ENCODE data around the gene SLC37A2. TPM values are rescaled to one million over a fixed set of nuclear protein-coding genes. Genes with fewer than 3 reads are reported as not detected.

Gene SLC37A2
- total and polyA plus RNA-seq, 8 donors = 2.2 to 42.5 (median 3.2) TPM

GRCh38 chr11:125073616-125074483, 10.7 kb downstream of the SLC37A2 start:
- peaks cover 0 to 32% of the 10 kb centered on the region in 2 donors for H3K4me1 ChIP-seq
- intact Hi-C loops (cut with DNase I) = no loop called here
- H3K9me3 ChIP-seq = no peaks in the 10 kb centered on the region
- DNase-seq (peak in 1 of 4 donors; percentile 33), ATAC-seq (no peak)
- H3K27me3 ChIP-seq = peaks cover 0 to 3% of the 10 kb centered on the region in 2 donors
- no peak overlapping the region for H3K4me3 ChIP-seq
- no peak overlapping the region for H3K27ac ChIP-seq
- TF ChIP-seq, protein P1, sequence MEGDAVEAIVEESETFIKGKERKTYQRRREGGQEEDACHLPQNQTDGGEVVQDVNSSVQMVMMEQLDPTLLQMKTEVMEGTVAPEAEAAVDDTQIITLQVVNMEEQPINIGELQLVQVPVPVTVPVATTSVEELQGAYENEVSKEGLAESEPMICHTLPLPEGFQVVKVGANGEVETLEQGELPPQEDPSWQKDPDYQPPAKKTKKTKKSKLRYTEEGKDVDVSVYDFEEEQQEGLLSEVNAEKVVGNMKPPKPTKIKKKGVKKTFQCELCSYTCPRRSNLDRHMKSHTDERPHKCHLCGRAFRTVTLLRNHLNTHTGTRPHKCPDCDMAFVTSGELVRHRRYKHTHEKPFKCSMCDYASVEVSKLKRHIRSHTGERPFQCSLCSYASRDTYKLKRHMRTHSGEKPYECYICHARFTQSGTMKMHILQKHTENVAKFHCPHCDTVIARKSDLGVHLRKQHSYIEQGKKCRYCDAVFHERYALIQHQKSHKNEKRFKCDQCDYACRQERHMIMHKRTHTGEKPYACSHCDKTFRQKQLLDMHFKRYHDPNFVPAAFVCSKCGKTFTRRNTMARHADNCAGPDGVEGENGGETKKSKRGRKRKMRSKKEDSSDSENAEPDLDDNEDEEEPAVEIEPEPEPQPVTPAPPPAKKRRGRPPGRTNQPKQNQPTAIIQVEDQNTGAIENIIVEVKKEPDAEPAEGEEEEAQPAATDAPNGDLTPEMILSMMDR (IDR thresholded peaks at IDR 0.05) = no peak
- H3K36me3 ChIP-seq = no peaks in the 10 kb centered on the region

- intact Hi-C loops (cut with DNase I) = no loop called here
- Histone ChIP-seq H3K4me1 (peaks cover 0 to 25% of the 10 kb centered on the region in 2 donors), H3K9me3 (no peaks in the 10 kb centered on the region), H3K4me3 (no peak overlapping the region), H3K27me3 (peaks cover 0 to 3% of the 10 kb centered on the region in 2 donors), H3K36me3 (no peaks in the 10 kb centered on the region), H3K27ac (no peak overlapping the region)
- peak in 1 of 4 donors; percentile 52 for DNase-seq
- TF ChIP-seq, protein P1 (IDR thresholded peaks at IDR 0.05) = no peak
- ATAC-seq = no peak
Measured at GRCh38 chr11:125074511-125075241, 11.6 kb downstream of the SLC37A2 start.

GRCh38 chr11:125075242-125075625, 12.1 kb downstream of the SLC37A2 start:
- ATAC-seq = no peak
- Histone ChIP-seq H3K27ac (no peak overlapping the region), H3K36me3 (no peaks in the 10 kb centered on the region), H3K4me3 (no peak overlapping the region), H3K27me3 (peaks cover 0 to 3% of the 10 kb centered on the region in 2 donors), H3K4me1 (peaks cover 0 to 19% of the 10 kb centered on the region in 2 donors), H3K9me3 (no peaks in the 10 kb centered on the region)
- TF ChIP-seq, protein P1 (IDR thresholded peaks at IDR 0.05) = no peak
- intact Hi-C loops (cut with DNase I) = no loop called here
- peak in 1 of 4 donors; percentile 50 for DNase-seq

GRCh38 chr11:125075900-125076317, 12.8 kb downstream of the SLC37A2 start:
- intact Hi-C loops (cut with DNase I) = no loop called here
- no peak overlapping the region for H3K4me3 ChIP-seq
- DNase-seq (no peak), ATAC-seq (peak; percentile 6)
- no peaks in the 10 kb centered on the region for H3K9me3 ChIP-seq
- peaks cover 0 to 12% of the 10 kb centered on the region in 2 donors for H3K4me1 ChIP-seq
- TF ChIP-seq, protein P1 (IDR thresholded peaks at IDR 0.05) = no peak
- H3K36me3 ChIP-seq = peaks cover 0 to 3% of the 10 kb centered on the region in 2 donors
- peaks cover 0 to 3% of the 10 kb centered on the region in 2 donors for H3K27me3 ChIP-seq
- H3K27ac ChIP-seq = no peak overlapping the region

Measured in left lung (tissue), 10 donors.